PFSK-1 (cell line): ENCODE measurements around the gene NAPA.

Source experiments
- FOXP2 ChIP-seq: optimal IDR thresholded peaks from 2 replicates; pipeline ENCODE3; 2011; ENCODE audit warnings: borderline replicate concordance, control low read depth, inconsistent platforms; ENCODE audit not compliant: insufficient read depth; ENCODE audit errors: extremely low read length, extremely low read depth
- POLR2AphosphoS5 ChIP-seq: IDR thresholded peaks from 2 replicates; pipeline ENCODE4 v1.6.1; 2012; ENCODE audit warnings: low read depth, mild to moderate bottlenecking, control low read depth, low read length, moderate library complexity
- REST ChIP-seq, 2 experiments: IDR thresholded peaks; 2 replicates each; pipeline versions ENCODE4 v1.6.1 to v1.8.0; 2011 to 2012; ENCODE audit warnings: low read depth in 2 of 2, low read length in 2 of 2, control low read depth in 1 of 2, inconsistent platforms in 1 of 2, mild to moderate bottlenecking in 1 of 2, moderate library complexity in 1 of 2; ENCODE audit not compliant: insufficient read depth in 1 of 2
- SIN3A ChIP-seq: IDR thresholded peaks from 2 replicates; pipeline ENCODE4 v1.6.1; 2012; ENCODE audit warnings: mild to moderate bottlenecking, low read length, moderate library complexity, borderline replicate concordance; ENCODE audit not compliant: insufficient read depth
- TAF1 ChIP-seq: IDR thresholded peaks from 2 replicates; pipeline ENCODE4 v1.6.1; 2012; ENCODE audit warnings: low read length, control low read depth, borderline replicate concordance; ENCODE audit not compliant: insufficient read depth

- TF ChIP-seq SIN3A (no peak), POLR2AphosphoS5 (no peak), TAF1 (no peak), FOXP2 (no peak), REST (IDR thresholded peaks at IDR 0.05; ENCODE audit: insufficient read depth in 1 of 2, low read depth in 2 of 2, low read length in 2 of 2) (no peak)
Observed at GRCh38 chr19:47447470-47448359, 67.1 kb downstream of the NAPA start.
